HEK293 (cell line): ENCODE data around the gene NTMT1.
A peak's percentile ranks its signal among the peaks of the same experiment; 100 is the strongest.

Experiments
- CTCF ChIA-PET: fragments of 350-600 bp; formaldehyde crosslinking; extraction: SDS; loops from one replicate; lab custom pipeline; 2021; ENCODE audit warnings: antibody characterized with exemption; lab: Yijun Ruan, JAX
- POLR2A ChIA-PET: fragments of 300-600 bp; formaldehyde crosslinking; extraction: SDS; loops from one replicate; lab custom pipeline; 2020; ENCODE audit warnings: antibody characterized with exemption, inconsistent platforms; lab: Yijun Ruan, JAX
- H3K27ac ChIP-seq: fragments of 200-500 bp; sonication (Bioruptor generic); 2 replicates; pipeline ENCODE4 v1.5.1; 2014; ENCODE audit warnings: low read depth, low read length, control low read depth, inconsistent platforms; ENCODE audit errors: extremely low read depth
- H3K36me3 ChIP-seq, 2 experiments: fragments of 200-500 bp in 1 of 2; sonication (Bioruptor generic) in 1 of 2; 1 replicate in 1 of 2; 2 replicates in 1 of 2; pipeline ENCODE4 v1.5.1; 2014 to 2017; ENCODE audit warnings: inconsistent platforms in 2 of 2, low read length in 2 of 2; ENCODE audit not compliant: control insufficient read depth in 2 of 2, insufficient read depth in 1 of 2
- H3K4me1 ChIP-seq: fragments of 200-500 bp; sonication (Bioruptor generic); 2 replicates; pipeline ENCODE4 v1.5.1; 2014; ENCODE audit warnings: mild to moderate bottlenecking, low read length, inconsistent platforms; ENCODE audit not compliant: control insufficient read depth, insufficient read depth
- H3K4me3 ChIP-seq: 2 replicates; pipeline ENCODE4 v1.5.1; 2011; ENCODE audit warnings: low read depth, mild to moderate bottlenecking, control low read depth, low read length, moderate library complexity
- H3K9me3 ChIP-seq: fragments of 200-500 bp; sonication (Bioruptor generic); 2 replicates; pipeline ENCODE4 v1.5.1; 2014; ENCODE audit warnings: low read depth, low read length, inconsistent platforms; ENCODE audit not compliant: control insufficient read depth, insufficient read depth
- ATF2 ChIP-seq: fragments of 450-650 bp; formaldehyde crosslinking; IDR thresholded peaks from 2 replicates; pipeline ENCODE4 v1.5.1; 2016; ENCODE audit warnings: missing biosample characterization, missing genetic modification characterization, low read depth
- EGR2 ChIP-seq: fragments of 450-650 bp; formaldehyde crosslinking; IDR thresholded peaks from 2 replicates; pipeline ENCODE4 v1.5.1; 2016; ENCODE audit warnings: low read depth, missing biosample characterization, missing genetic modification characterization
- FEZF1 ChIP-seq: fragments of 450-650 bp; formaldehyde crosslinking; IDR thresholded peaks from 2 replicates; pipeline ENCODE4 v1.5.1; 2016; ENCODE audit warnings: missing biosample characterization, missing genetic modification characterization
- GLIS1 ChIP-seq: fragments of 450-650 bp; formaldehyde crosslinking; IDR thresholded peaks from 2 replicates; pipeline ENCODE4 v1.5.1; 2016; ENCODE audit warnings: missing biosample characterization, missing genetic modification characterization
- GLIS2 ChIP-seq: fragments of 450-650 bp; formaldehyde crosslinking; IDR thresholded peaks from 2 replicates; pipeline ENCODE4 v1.5.1; 2016; ENCODE audit warnings: missing biosample characterization, missing genetic modification characterization
- KLF8 ChIP-seq: fragments of 450-650 bp; formaldehyde crosslinking; IDR thresholded peaks from 2 replicates; pipeline ENCODE4 v1.5.1; 2016; ENCODE audit warnings: missing biosample characterization, missing genetic modification characterization
- KLF9 ChIP-seq: fragments of 450-650 bp; formaldehyde crosslinking; IDR thresholded peaks from 2 replicates; pipeline ENCODE4 v1.5.1; 2016; ENCODE audit warnings: missing biosample characterization, missing genetic modification characterization, low read depth
- OSR2 ChIP-seq: fragments of 450-650 bp; formaldehyde crosslinking; IDR thresholded peaks from 2 replicates; pipeline ENCODE4 v1.5.1; 2016; ENCODE audit warnings: missing biosample characterization, missing genetic modification characterization
- PATZ1 ChIP-seq: fragments of 450-650 bp; formaldehyde crosslinking; IDR thresholded peaks from 2 replicates; pipeline ENCODE4 v1.5.1; 2016; ENCODE audit warnings: missing biosample characterization, missing genetic modification characterization
- TSHZ1 ChIP-seq: fragments of 450-650 bp; formaldehyde crosslinking; IDR thresholded peaks from 2 replicates; pipeline ENCODE4 v1.5.1; 2016; ENCODE audit warnings: missing biosample characterization, missing genetic modification characterization, borderline replicate concordance
- ZBTB10 ChIP-seq: fragments of 450-650 bp; formaldehyde crosslinking; IDR thresholded peaks from 2 replicates; pipeline ENCODE4 v1.5.1; 2016; ENCODE audit warnings: missing biosample characterization, missing genetic modification characterization
- ZBTB44 ChIP-seq: fragments of 450-650 bp; IDR thresholded peaks from 2 replicates; pipeline ENCODE4 v1.5.1; 2018; ENCODE audit warnings: missing biosample characterization, mild to moderate bottlenecking, missing genetic modification characterization
- ZBTB7A ChIP-seq: fragments of 450-650 bp; formaldehyde crosslinking; IDR thresholded peaks from 2 replicates; pipeline ENCODE4 v1.5.1; 2016; ENCODE audit warnings: low read depth, missing biosample characterization, missing genetic modification characterization
- ZFHX2 ChIP-seq: fragments of 450-650 bp; formaldehyde crosslinking; conservative IDR thresholded peaks from 2 replicates; pipeline ENCODE4 v1.5.1; 2016; ENCODE audit warnings: missing biosample characterization, missing genetic modification characterization
- ZIC2 ChIP-seq: fragments of 450-650 bp; formaldehyde crosslinking; IDR thresholded peaks from 2 replicates; pipeline ENCODE4 v1.5.1; 2016; ENCODE audit warnings: missing biosample characterization, missing genetic modification characterization
- ZNF335 ChIP-seq: fragments of 450-650 bp; formaldehyde crosslinking; conservative IDR thresholded peaks from 2 replicates; pipeline ENCODE4 v1.5.1; 2016; ENCODE audit warnings: missing biosample characterization, missing genetic modification characterization
- ZNF37A ChIP-seq: fragments of 450-650 bp; IDR thresholded peaks from 2 replicates; pipeline ENCODE4 v1.5.1; 2018; ENCODE audit warnings: missing biosample characterization, missing genetic modification characterization
- ZNF404 ChIP-seq: fragments of 450-650 bp; formaldehyde crosslinking; IDR thresholded peaks from 2 replicates; pipeline ENCODE4 v1.5.1; 2017; ENCODE audit warnings: missing biosample characterization, missing genetic modification characterization
- ZNF513 ChIP-seq: fragments of 450-650 bp; IDR thresholded peaks from 2 replicates; pipeline ENCODE4 v1.5.1; 2018; ENCODE audit warnings: missing biosample characterization, missing genetic modification characterization
- ZNF624 ChIP-seq: fragments of 450-650 bp; formaldehyde crosslinking; IDR thresholded peaks from 2 replicates; pipeline ENCODE4 v1.5.1; 2017; ENCODE audit warnings: missing biosample characterization, missing genetic modification characterization

The NTMT1 gene

GRCh38 chr9:129609486-129610212 is 16.3 kb upstream of the NTMT1 start:
- TF ChIP-seq ZBTB44, result no peak
- peak; percentile 32; the same call in 1 of the 2 replicates for TF ChIP-seq ZBTB10 (tag by site-specific recombination)
- no peak for TF ChIP-seq OSR2 (tag by site-specific recombination)
- 0 out of 2 replicates have a peak, but pooled peaks have one; percentile 43 for TF ChIP-seq ZBTB7A
- TF ChIP-seq KLF8 (tag by site-specific recombination), result peak; percentile 12; the same call in 1 of the 2 replicates
- TF ChIP-seq ZNF624 (tag by site-specific recombination), result no peak
- peak; percentile 19; the same call in 1 of the 2 replicates for TF ChIP-seq GLIS1 (tag by site-specific recombination)
- TF ChIP-seq GLIS2, result peak; percentile 40
- TF ChIP-seq ZNF513 (tag by site-specific recombination), result no peak
- no peak for TF ChIP-seq FEZF1 (tag by site-specific recombination)
- TF ChIP-seq ZNF37A (tag by site-specific recombination), result no peak
- peak; percentile 64 for TF ChIP-seq ZFHX2
- TF ChIP-seq TSHZ1 (tag by site-specific recombination), result no peak
- peak; percentile 61 for TF ChIP-seq ZNF335 (tag by site-specific recombination)
- TF ChIP-seq ZIC2 (tag by site-specific recombination), result peak; percentile 31; the same call in 1 of the 2 replicates
- no peak for TF ChIP-seq ZNF404 (tag by site-specific recombination)
- TF ChIP-seq KLF9 (tag by site-specific recombination), result peak; percentile 47; the same call in 1 of the 2 replicates
- no peak for TF ChIP-seq ATF2 (tag by site-specific recombination)
- TF ChIP-seq EGR2 (tag by site-specific recombination), result peak; percentile 41; the same call in 1 of the 2 replicates
- peak; percentile 40; the same call in 1 of the 2 replicates for TF ChIP-seq PATZ1 (tag by site-specific recombination)
- ChIA-PET POLR2A (interaction anchor here (1.5 to 2.5 kb wide), 3 partner anchors 114 to 435 kb away, joined by 6 to 14 read pairs (median 7); partner anchors contain the start of gene IER5L), CTCF (interaction anchor here (0.7 to 3.8 kb wide), 8 partner anchors 10 to 479 kb away, joined by 3 to 22 read pairs (median 10); no protein-coding TSS in a partner anchor)
- Histone ChIP-seq H3K36me3 (no peaks in the 10 kb centered on the region), H3K27ac (no peak overlapping the region), H3K4me1 (no peaks in the 10 kb centered on the region; the same call in 1 of the 2 replicates), H3K9me3 (no peaks in the 10 kb centered on the region), H3K4me3 (no peak overlapping the region)
